Measurements from ENCODE around the gene NRIP3.

The NRIP3 gene

GRCh38 chr11:8934742-8935488, 68.9 kb downstream of the NRIP3 start:
- Histone ChIP-seq H3K4me2 (ENCODE audit: low read length) (no peak overlapping the region), H3K4me3 (ENCODE audit: low read length) (no peak overlapping the region), H3K79me2 (ENCODE audit: low read length) (no peaks in the 10 kb centered on the region), H2AFZ (ENCODE audit: low read depth, low read length) (no peak overlapping the region), H3K27ac (ENCODE audit: low read length) (no peak overlapping the region), H3K9me3 (ENCODE audit: insufficient read depth, low read length) (no peaks in the 10 kb centered on the region), H4K20me1 (ENCODE audit: insufficient read depth, low read length) (no peaks in the 10 kb centered on the region), H3K9ac (ENCODE audit: low read length) (no peak overlapping the region), H3K4me1 (ENCODE audit: low read length) (no peaks in the 10 kb centered on the region), H3K27me3 (ENCODE audit: low read depth, low read length) (no peaks in the 10 kb centered on the region), H3K36me3 (replicated peaks; ENCODE audit: low read depth, low read length) (no peaks in the 10 kb centered on the region)
- TF ChIP-seq CTCF (IDR thresholded peaks at IDR 0.05; ENCODE audit: low read depth, low read length), result no peak
- TF ChIP-seq EZH2phosphoT487 (IDR thresholded peaks at IDR 0.05; ENCODE audit: low read depth), result no peak

GRCh38 chr11:8933931-8934330, 69.9 kb downstream of the NRIP3 start:
- no peak overlapping the region for H3K9ac ChIP-seq (ENCODE audit: low read length)
- no peak overlapping the region for H3K4me3 ChIP-seq (ENCODE audit: low read length)
- no peak overlapping the region for H3K4me2 ChIP-seq (ENCODE audit: low read length)
- no peaks in the 10 kb centered on the region for H3K79me2 ChIP-seq (ENCODE audit: low read length)
- no peaks in the 10 kb centered on the region for H3K4me1 ChIP-seq (ENCODE audit: low read length)
- H3K9me3 ChIP-seq (ENCODE audit: insufficient read depth, low read length), result no peaks in the 10 kb centered on the region
- no peaks in the 10 kb centered on the region for H3K36me3 ChIP-seq (replicated peaks; ENCODE audit: low read depth, low read length)
- H3K27ac ChIP-seq (ENCODE audit: low read length), result no peak overlapping the region
- H3K27me3 ChIP-seq (ENCODE audit: low read depth, low read length), result no peaks in the 10 kb centered on the region
- H2AFZ ChIP-seq (ENCODE audit: low read depth, low read length), result no peak overlapping the region
- TF ChIP-seq EZH2phosphoT487 (IDR thresholded peaks at IDR 0.05; ENCODE audit: low read depth), result no peak
- no peak for TF ChIP-seq CTCF (IDR thresholded peaks at IDR 0.05; ENCODE audit: low read depth, low read length)
- H4K20me1 ChIP-seq (ENCODE audit: insufficient read depth, low read length), result no peaks in the 10 kb centered on the region

DNA sequence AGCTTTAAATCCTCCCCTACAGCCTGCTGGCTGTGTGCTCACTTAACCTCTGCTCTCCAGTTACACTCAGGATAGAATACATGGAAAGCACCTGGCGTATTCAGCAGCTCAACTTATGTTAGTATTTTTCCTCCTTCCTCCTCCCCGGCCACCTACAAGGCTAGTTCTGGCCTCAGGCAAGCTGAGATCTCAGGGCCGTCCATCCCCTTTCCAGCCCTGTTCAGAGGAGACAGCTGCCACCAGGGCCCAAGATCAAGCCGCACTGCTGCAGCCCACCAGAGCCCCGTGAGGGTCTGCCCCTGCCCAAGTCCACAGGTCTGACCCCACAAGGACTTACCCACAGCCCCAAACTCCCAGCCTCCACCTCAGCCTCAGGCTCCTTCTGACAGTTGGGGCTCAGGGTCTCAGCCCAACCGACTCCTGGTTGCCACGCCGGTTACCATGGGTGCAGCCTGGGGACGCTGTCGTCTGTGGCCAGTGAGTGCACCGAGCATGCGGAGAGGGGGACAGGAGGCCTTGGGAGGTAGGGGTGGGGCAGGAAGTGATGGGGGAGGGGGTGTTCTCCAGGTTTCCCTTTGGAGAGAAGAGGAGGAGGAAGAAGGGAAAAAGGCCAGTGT, 71.1 kb downstream of the NRIP3 start, which contains the start of gene C11orf16:
C11orf16 (minus strand) TSS at position 384 of the 617 bp plus-strand sequence. CDS start 639 bp downstream, outside the sequence.
- H3K27me3 ChIP-seq (ENCODE audit: low read depth, low read length), result no peaks in the 10 kb centered on the region
- no peak within 1 kb of the TSS for H3K4me3 ChIP-seq (ENCODE audit: low read length)
- TF ChIP-seq EZH2phosphoT487 (IDR thresholded peaks at IDR 0.05; ENCODE audit: low read depth) (no peak), CTCF (IDR thresholded peaks at IDR 0.05; ENCODE audit: low read depth, low read length) (no peak)
- no peaks in the 10 kb centered on the region for H3K36me3 ChIP-seq (replicated peaks; ENCODE audit: low read depth, low read length)
- no peaks in the 10 kb centered on the region for H3K4me1 ChIP-seq (ENCODE audit: low read length)
- no peak within 1 kb of the TSS for H3K4me2 ChIP-seq (ENCODE audit: low read length)
- no peak within 1 kb of the TSS for H3K9ac ChIP-seq (ENCODE audit: low read length)
- no peak within 1 kb of the TSS for H2AFZ ChIP-seq (ENCODE audit: low read depth, low read length)
- no peaks in the 10 kb centered on the region for H4K20me1 ChIP-seq (ENCODE audit: insufficient read depth, low read length)
- H3K9me3 ChIP-seq (ENCODE audit: insufficient read depth, low read length), result no peaks in the 10 kb centered on the region
- no peak within 1 kb of the TSS for H3K27ac ChIP-seq (ENCODE audit: low read length)
- H3K79me2 ChIP-seq (ENCODE audit: low read length), result no peaks in the 10 kb centered on the region

All from OCI-LY3 (cell line).